ENCODE results near the gene EEFSEC. TPM values are rescaled to one million over a fixed set of nuclear protein-coding genes. Genes with fewer than 3 reads are reported as not detected.

EEFSEC gene
- total RNA-seq: 19.3 TPM
- long read RNA-seq, transcript EEFSEC-201 (7 exons, 2,232 nt): major isoform, 74 of 115 reads
- long read RNA-seq, partial matches to known transcripts: 12 of 115 reads
- long read RNA-seq, other reads (novel, unspliced or antisense): 29 of 115 reads

GRCh38 chr3:128153156-128154041 lies at the start of gene EEFSEC:
Gene EEFSEC (plus strand): TSS chr3:128153481. CDS start chr3:128153508, 27 bp downstream.
- intact Hi-C loops (cut with DNase I): loop anchor here (2.0 kb wide), 1 partner anchor 31 kb away; the partner anchor contains the start of gene RUVBL1
- peak; percentile 91 for DNase-seq (ENCODE audit: low spot score)

GRCh38 chr3:128107834-128108233 lies 45.4 kb upstream of the EEFSEC start:
- intact Hi-C loops (cut with DNase I): no loop called here
- DNase-seq (ENCODE audit: low spot score): no peak

GRCh38 chr3:128111147-128111546 lies 42.1 kb upstream of the EEFSEC start:
- intact Hi-C loops (cut with DNase I): no loop called here
- no peak for DNase-seq (ENCODE audit: low spot score)

- intact Hi-C loops (cut with DNase I): no loop called here
Measured at GRCh38 chr3:128112357-128112968, 40.8 kb upstream of the EEFSEC start.

GRCh38 chr3:128113817-128114794 lies 39.2 kb upstream of the EEFSEC start:
- no peak for DNase-seq (ENCODE audit: low spot score)
- intact Hi-C loops (cut with DNase I): no loop called here

More at GRCh38 chr3:128112357-128112968, 40.8 kb upstream of the EEFSEC start:
- DNase-seq (ENCODE audit: low spot score): no peak

- DNase-seq (ENCODE audit: low spot score): no peak
- intact Hi-C loops (cut with DNase I): loop anchor here (2.0 to 5.0 kb wide), 2 partner anchors 31 to 45 kb away; partner anchors contain the start of gene EEFSEC
Measured at GRCh38 chr3:128122013-128122412, 31.3 kb upstream of the EEFSEC start.

GRCh38 chr3:128123156-128123537 lies 30.1 kb upstream of the EEFSEC start:
- no peak for DNase-seq (ENCODE audit: low spot score)
- intact Hi-C loops (cut with DNase I): loop anchor here (2.0 to 5.0 kb wide), 2 partner anchors 30 to 46 kb away; partner anchors contain the start of gene EEFSEC

GRCh38 chr3:128123538-128124368 lies 29.5 kb upstream of the EEFSEC start, which contains the start of gene RUVBL1:
Gene RUVBL1 (minus strand): TSS chr3:128123812. CDS start chr3:128123724, 88 bp downstream.
- intact Hi-C loops (cut with DNase I): loop anchor here (2.0 to 5.0 kb wide), 2 partner anchors 29 to 46 kb away; partner anchors contain the start of gene EEFSEC
- peak; percentile 98 for DNase-seq (ENCODE audit: low spot score)

GRCh38 chr3:128127236-128127635 lies 26.0 kb upstream of the EEFSEC start:
- intact Hi-C loops (cut with DNase I): no loop called here
- DNase-seq (ENCODE audit: low spot score): no peak

- DNase-seq (ENCODE audit: low spot score): no peak
- intact Hi-C loops (cut with DNase I): no loop called here
Measured at GRCh38 chr3:128128251-128128650, 25.0 kb upstream of the EEFSEC start.

GRCh38 chr3:128131897-128132646 lies 21.2 kb upstream of the EEFSEC start:
- DNase-seq (ENCODE audit: low spot score): no peak
- intact Hi-C loops (cut with DNase I): loop anchor here (2.0 kb wide), 1 partner anchor 37 kb away; no protein-coding TSS in a partner anchor

- no peak for DNase-seq (ENCODE audit: low spot score)
- intact Hi-C loops (cut with DNase I): loop anchor here (2.0 kb wide), 1 partner anchor 39 kb away; no protein-coding TSS in a partner anchor
Measured at GRCh38 chr3:128133273-128133883, 19.9 kb upstream of the EEFSEC start.

GRCh38 chr3:128143496-128143895 lies 9.8 kb upstream of the EEFSEC start:
- intact Hi-C loops (cut with DNase I): no loop called here
- DNase-seq (ENCODE audit: low spot score): no peak

GRCh38 chr3:128144512-128145187 lies 8.6 kb upstream of the EEFSEC start:
- intact Hi-C loops (cut with DNase I): no loop called here
- no peak for DNase-seq (ENCODE audit: low spot score)

GRCh38 chr3:128145279-128145678 lies 8.0 kb upstream of the EEFSEC start:
- intact Hi-C loops (cut with DNase I): no loop called here
- DNase-seq (ENCODE audit: low spot score): no peak

- intact Hi-C loops (cut with DNase I): no loop called here
Measured at GRCh38 chr3:128146201-128146600, 7.1 kb upstream of the EEFSEC start.

More at GRCh38 chr3:128146201-128146600, 7.1 kb upstream of the EEFSEC start:
- DNase-seq (ENCODE audit: low spot score): no peak

Measured in cardiac septum (tissue), 1 donor.